Esophagus squamous epithelium (tissue), 5 donors: Measurements from ENCODE around the gene PHC2. TPM values are rescaled to one million over a fixed set of nuclear protein-coding genes. Genes with fewer than 3 reads are reported as not detected.

ENCODE experiments used
- DNase-seq: peaks from one replicate; lab custom pipeline; 2025; lab: John Stamatoyannopoulos, UW
- H3K27ac ChIP-seq, 4 donors: fragments of 200-600 bp; sonication (generic); one replicate each; pipeline ENCODE4 v1.5.1; 2016 to 2019; ENCODE audit warnings: mild to moderate bottlenecking in 1 of 4
- H3K27me3 ChIP-seq, 4 donors: fragments of 200-600 bp; sonication (generic); 1 replicate in 3 of 4; 2 replicates in 1 of 4; pipeline versions ENCODE4 v1.5.1 to v1.6.0; 2017 to 2021; ENCODE audit warnings: antibody characterized with exemption in 1 of 4
- H3K36me3 ChIP-seq, 3 donors: fragments of 200-600 bp; sonication (generic); one replicate each; pipeline ENCODE4 v1.5.1; 2016 to 2019
- H3K4me1 ChIP-seq, 3 donors: fragments of 200-600 bp; sonication (generic); one replicate each; pipeline ENCODE4 v1.5.1; 2017 to 2019
- H3K4me3 ChIP-seq, 4 donors: fragments of 200-600 bp; sonication (generic); 1 replicate in 3 of 4; 2 replicates in 1 of 4; pipeline ENCODE4 v1.5.1; 2016 to 2019; ENCODE audit warnings: mild to moderate bottlenecking in 2 of 4, moderate library complexity in 1 of 4
- H3K9me3 ChIP-seq, 3 donors: fragments of 200-600 bp; sonication (generic); one replicate each; pipeline ENCODE4 v1.5.1; 2016 to 2019
- POLR2A ChIP-seq, 4 donors: fragments of 450-650 bp; IDR thresholded peaks; one replicate each; pipeline ENCODE4 v1.6.1; 2017; ENCODE audit warnings: antibody characterized with exemption in 4 of 4, mild to moderate bottlenecking in 4 of 4, moderate library complexity in 3 of 4
- WGBS, 2 donors: methylation state at CpG; one replicate each; pipeline ENCODE4 v1.1.5; 2018; 5-methylcytosine and 5-hydroxymethylcytosine counted together
- intact Hi-C: fragments of 100-400 bp; cut with DNase I; formaldehyde crosslinking; loops from one replicate; pipeline ENCODE4 v1.15.0; 2022
- total RNA-seq, 4 donors: library from RNA; depleted of rRNA; stranded (reverse); fragments of >200 nt; gene quantifications; one replicate each; pipeline ENCODE4 v1.1.0, GENCODE V29; 2016
- TF ChIP-seq, protein P1 (sequence below), 6 experiments: fragments of 450-650 bp in 4 of 6; fragments of 200-600 bp in 2 of 6; sonication (generic) in 2 of 6; IDR thresholded peaks; one replicate each; pipeline ENCODE4 v1.5.1; 2016 to 2019; ENCODE audit warnings: antibody characterized with exemption in 6 of 6, mild to moderate bottlenecking in 4 of 6, moderate library complexity in 4 of 6
- donor health status: DM: yes; HTN: yes; CAD: no.

The PHC2 gene
- total RNA-seq, 4 donors from 2014 or later = 27.4 to 92.1 (median 50.6) TPM

- Histone ChIP-seq H3K27me3 (no peaks in the 10 kb centered on the region), H3K36me3 (peaks cover 0 to 53% (median 0%) of the 10 kb centered on the region in 3 donors), H3K4me3 (no peak overlapping the region), H3K27ac (peak overlapping the region in 1 of 4 donors; percentile 17), H3K9me3 (no peaks in the 10 kb centered on the region), H3K4me1 (peaks cover 8 to 62% (median 31%) of the 10 kb centered on the region in 3 donors)
- DNase-seq = no peak
- intact Hi-C loops = loop anchor here (5.0 to 10.0 kb wide), 2 partner anchors 72 to 254 kb away; no protein-coding TSS in a partner anchor
- 70% methylated on average over 8 of the region's 9 CpGs; no CpG with 5 or more reads in 1 of the 2 donors for WGBS, 2 donors
- no peak for TF ChIP-seq POLR2A (IDR thresholded peaks at IDR 0.05)
- TF ChIP-seq, protein P1, sequence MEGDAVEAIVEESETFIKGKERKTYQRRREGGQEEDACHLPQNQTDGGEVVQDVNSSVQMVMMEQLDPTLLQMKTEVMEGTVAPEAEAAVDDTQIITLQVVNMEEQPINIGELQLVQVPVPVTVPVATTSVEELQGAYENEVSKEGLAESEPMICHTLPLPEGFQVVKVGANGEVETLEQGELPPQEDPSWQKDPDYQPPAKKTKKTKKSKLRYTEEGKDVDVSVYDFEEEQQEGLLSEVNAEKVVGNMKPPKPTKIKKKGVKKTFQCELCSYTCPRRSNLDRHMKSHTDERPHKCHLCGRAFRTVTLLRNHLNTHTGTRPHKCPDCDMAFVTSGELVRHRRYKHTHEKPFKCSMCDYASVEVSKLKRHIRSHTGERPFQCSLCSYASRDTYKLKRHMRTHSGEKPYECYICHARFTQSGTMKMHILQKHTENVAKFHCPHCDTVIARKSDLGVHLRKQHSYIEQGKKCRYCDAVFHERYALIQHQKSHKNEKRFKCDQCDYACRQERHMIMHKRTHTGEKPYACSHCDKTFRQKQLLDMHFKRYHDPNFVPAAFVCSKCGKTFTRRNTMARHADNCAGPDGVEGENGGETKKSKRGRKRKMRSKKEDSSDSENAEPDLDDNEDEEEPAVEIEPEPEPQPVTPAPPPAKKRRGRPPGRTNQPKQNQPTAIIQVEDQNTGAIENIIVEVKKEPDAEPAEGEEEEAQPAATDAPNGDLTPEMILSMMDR (IDR thresholded peaks at IDR 0.05) = no peak
These were observed 61.8 kb downstream of the PHC2 start for GRCh38 chr1:33369081-33369480.

DNA sequence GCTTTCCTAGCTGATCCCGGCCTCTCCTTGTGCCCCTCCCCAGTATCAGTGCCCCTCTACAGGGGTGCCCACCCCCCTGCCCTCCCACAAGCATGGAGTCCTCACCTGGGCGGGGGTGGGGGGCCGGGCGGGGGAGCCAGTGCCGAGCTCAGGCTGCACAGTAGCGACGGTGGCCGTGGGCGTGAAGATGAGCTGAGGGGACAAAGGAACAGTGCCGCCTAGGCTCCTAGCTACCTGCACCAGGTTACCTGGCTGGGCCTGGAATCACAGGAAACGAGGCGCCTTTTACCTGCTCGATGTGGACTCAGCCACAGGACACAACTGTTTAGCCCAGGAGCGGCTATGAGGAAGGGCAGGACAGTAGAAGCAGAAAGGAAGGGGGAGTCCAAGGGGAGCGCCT is 62.5 kb downstream of the PHC2 start:
- DNase-seq = no peak

GRCh38 chr1:33367485-33368405 is 63.1 kb downstream of the PHC2 start:
- Histone ChIP-seq H3K36me3 (peaks cover 0 to 48% (median 0%) of the 10 kb centered on the region in 3 donors), H3K4me1 (peaks cover 15 to 74% (median 40%) of the 10 kb centered on the region in 3 donors), H3K4me3 (no peak overlapping the region), H3K9me3 (no peaks in the 10 kb centered on the region), H3K27me3 (no peaks in the 10 kb centered on the region), H3K27ac (peak overlapping the region in 3 of 4 donors; percentile 75 to 85 (median 78))
- intact Hi-C loops = loop anchor here (5.0 to 10.0 kb wide), 2 partner anchors 70 to 253 kb away; no protein-coding TSS in a partner anchor
- 7 to 42% methylated on average over 7 to 14 of the region's 23 CpGs for WGBS, 2 donors
- no peak for TF ChIP-seq POLR2A (IDR thresholded peaks at IDR 0.05)
- TF ChIP-seq, protein P1 (IDR thresholded peaks at IDR 0.05) = peak; percentile 92 to 98 (median 96)
- peak; percentile 20 for DNase-seq

More for the DNA sequence above, 62.5 kb downstream of the PHC2 start:
- intact Hi-C loops = loop anchor here (5.0 to 10.0 kb wide), 2 partner anchors 71 to 254 kb away; no protein-coding TSS in a partner anchor
- H3K4me1 ChIP-seq = peaks cover 15 to 67% (median 37%) of the 10 kb centered on the region in 3 donors
- H3K27me3 ChIP-seq = no peaks in the 10 kb centered on the region
- H3K9me3 ChIP-seq = no peaks in the 10 kb centered on the region
- no peak overlapping the region for H3K4me3 ChIP-seq
- no peak for TF ChIP-seq POLR2A (IDR thresholded peaks at IDR 0.05)
- TF ChIP-seq, protein P1 (IDR thresholded peaks at IDR 0.05) = no peak
- 77% methylated on average over 4 of the region's 15 CpGs; no CpG with 5 or more reads in 1 of the 2 donors for WGBS, 2 donors
- H3K36me3 ChIP-seq = peaks cover 0 to 53% (median 0%) of the 10 kb centered on the region in 3 donors
- H3K27ac ChIP-seq = peak overlapping the region in 3 of 4 donors; percentile 17 to 85 (median 26)

DNA sequence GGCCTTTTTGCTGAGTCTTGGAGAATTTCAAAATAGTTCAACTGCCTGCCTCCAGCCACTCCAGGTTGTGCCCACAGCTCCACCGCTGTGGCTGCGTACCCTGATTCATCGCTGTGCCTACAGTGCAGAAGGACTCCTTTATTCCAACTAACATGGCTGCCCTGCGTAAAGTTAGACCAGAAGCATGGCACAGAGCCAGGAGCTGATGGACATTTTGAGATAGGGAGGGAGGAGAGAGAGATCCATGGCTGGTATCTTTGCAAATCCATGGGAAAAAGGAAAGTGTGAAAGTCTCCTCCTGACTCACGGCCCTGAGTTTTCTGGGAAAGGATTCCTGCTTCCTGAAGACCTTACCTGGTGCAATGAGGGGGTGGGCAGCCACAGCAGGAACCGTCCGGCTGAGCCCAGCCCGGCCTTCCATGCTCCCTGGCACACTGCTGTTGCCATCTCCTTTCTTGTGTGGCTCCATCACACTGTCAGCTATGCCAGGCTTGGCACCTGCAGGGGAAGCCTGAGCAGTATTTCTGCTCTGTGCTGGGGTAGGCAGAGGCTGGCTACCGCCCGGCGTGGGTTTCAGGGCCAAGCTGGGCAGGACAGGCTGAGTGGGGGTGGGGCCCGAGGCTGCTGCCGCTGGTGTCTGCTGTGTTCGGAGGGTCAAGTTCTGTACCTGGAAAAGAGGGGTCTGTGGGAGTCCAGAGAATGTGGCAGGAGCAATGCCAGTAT is 64.0 kb downstream of the PHC2 start:
- H3K27ac ChIP-seq = peak overlapping the region in 3 of 4 donors; percentile 75 to 85 (median 78)
- H3K4me1 ChIP-seq = peaks cover 15 to 80% (median 40%) of the 10 kb centered on the region in 3 donors
- TF ChIP-seq, protein P1 (IDR thresholded peaks at IDR 0.05) = no peak
- no peak for TF ChIP-seq POLR2A (IDR thresholded peaks at IDR 0.05)
- H3K36me3 ChIP-seq = peaks cover 0 to 40% (median 0%) of the 10 kb centered on the region in 3 donors
- intact Hi-C loops = loop anchor here (5.0 to 10.0 kb wide), 2 partner anchors 70 to 252 kb away; no protein-coding TSS in a partner anchor
- 69 to 83% methylated on average over 9 to 12 of the region's 14 CpGs for WGBS, 2 donors
- no peak overlapping the region for H3K4me3 ChIP-seq
- H3K27me3 ChIP-seq = no peaks in the 10 kb centered on the region
- H3K9me3 ChIP-seq = no peaks in the 10 kb centered on the region
- no peak for DNase-seq
